HEK293 (cell line): ENCODE measurements around the gene NAALADL2.

Experiments used
- CTCF ChIA-PET: fragments of 350-600 bp; formaldehyde crosslinking; extraction: SDS; loops from one replicate; lab custom pipeline; 2021; ENCODE audit warnings: antibody characterized with exemption; lab: Yijun Ruan, JAX
- POLR2A ChIA-PET: fragments of 300-600 bp; formaldehyde crosslinking; extraction: SDS; loops from one replicate; lab custom pipeline; 2020; ENCODE audit warnings: antibody characterized with exemption, inconsistent platforms; lab: Yijun Ruan, JAX
- H3K27ac ChIP-seq: fragments of 200-500 bp; sonication (Bioruptor generic); 2 replicates; pipeline ENCODE4 v1.5.1; 2014; ENCODE audit warnings: low read depth, low read length, control low read depth, inconsistent platforms; ENCODE audit errors: extremely low read depth
- H3K36me3 ChIP-seq, 2 experiments: fragments of 200-500 bp in 1 of 2; sonication (Bioruptor generic) in 1 of 2; 1 replicate in 1 of 2; 2 replicates in 1 of 2; pipeline ENCODE4 v1.5.1; 2014 to 2017; ENCODE audit warnings: inconsistent platforms in 2 of 2, low read length in 2 of 2; ENCODE audit not compliant: control insufficient read depth in 2 of 2, insufficient read depth in 1 of 2
- H3K4me1 ChIP-seq: fragments of 200-500 bp; sonication (Bioruptor generic); 2 replicates; pipeline ENCODE4 v1.5.1; 2014; ENCODE audit warnings: mild to moderate bottlenecking, low read length, inconsistent platforms; ENCODE audit not compliant: control insufficient read depth, insufficient read depth
- H3K4me3 ChIP-seq: 2 replicates; pipeline ENCODE4 v1.5.1; 2011; ENCODE audit warnings: low read depth, mild to moderate bottlenecking, control low read depth, low read length, moderate library complexity
- H3K9me3 ChIP-seq: fragments of 200-500 bp; sonication (Bioruptor generic); 2 replicates; pipeline ENCODE4 v1.5.1; 2014; ENCODE audit warnings: low read depth, low read length, inconsistent platforms; ENCODE audit not compliant: control insufficient read depth, insufficient read depth
- FEZF1 ChIP-seq: fragments of 450-650 bp; formaldehyde crosslinking; IDR thresholded peaks from 2 replicates; pipeline ENCODE4 v1.5.1; 2016; ENCODE audit warnings: missing biosample characterization, missing genetic modification characterization
- GLI2 ChIP-seq: fragments of 450-650 bp; formaldehyde crosslinking; IDR thresholded peaks from 2 replicates; pipeline ENCODE4; 2017; ENCODE audit warnings: missing biosample characterization, missing genetic modification characterization, low read depth, borderline replicate concordance
- REST ChIP-seq: fragments of 450-650 bp; formaldehyde crosslinking; IDR thresholded peaks from 2 replicates; pipeline ENCODE4 v1.5.1; 2016; ENCODE audit warnings: missing biosample characterization, missing genetic modification characterization
- YY2 ChIP-seq: fragments of 450-650 bp; formaldehyde crosslinking; IDR thresholded peaks from 2 replicates; pipeline ENCODE4 v1.5.1; 2016; ENCODE audit warnings: missing biosample characterization, missing genetic modification characterization
- ZBTB17 ChIP-seq: fragments of 450-650 bp; formaldehyde crosslinking; IDR thresholded peaks from 2 replicates; pipeline ENCODE4 v1.5.1; 2016; ENCODE audit warnings: missing biosample characterization, missing genetic modification characterization
- ZNF175 ChIP-seq: fragments of 450-650 bp; formaldehyde crosslinking; IDR thresholded peaks from 2 replicates; pipeline ENCODE4 v1.5.1; 2016; ENCODE audit warnings: missing biosample characterization, missing genetic modification characterization
- ZNF184 ChIP-seq: fragments of 450-650 bp; IDR thresholded peaks from 2 replicates; pipeline ENCODE4 v1.5.1; 2018; ENCODE audit warnings: missing biosample characterization, mild to moderate bottlenecking, missing genetic modification characterization
- ZNF423 ChIP-seq: fragments of 450-650 bp; formaldehyde crosslinking; IDR thresholded peaks from 2 replicates; pipeline ENCODE4 v1.5.1; 2016; ENCODE audit warnings: missing biosample characterization, missing genetic modification characterization
- ZNF521 ChIP-seq: fragments of 450-650 bp; formaldehyde crosslinking; IDR thresholded peaks from 2 replicates; pipeline ENCODE4 v1.5.1; 2017; ENCODE audit warnings: missing biosample characterization, mild to moderate bottlenecking, missing genetic modification characterization
- ZNF530 ChIP-seq: fragments of 450-650 bp; formaldehyde crosslinking; IDR thresholded peaks from 2 replicates; pipeline ENCODE4 v1.5.1; 2016; ENCODE audit warnings: low read depth, missing biosample characterization, missing genetic modification characterization
- ZNF580 ChIP-seq: fragments of 450-650 bp; formaldehyde crosslinking; IDR thresholded peaks from 2 replicates; pipeline ENCODE4 v1.5.1; 2016; ENCODE audit warnings: missing biosample characterization, missing genetic modification characterization
- ZNF624 ChIP-seq: fragments of 450-650 bp; formaldehyde crosslinking; IDR thresholded peaks from 2 replicates; pipeline ENCODE4 v1.5.1; 2017; ENCODE audit warnings: missing biosample characterization, missing genetic modification characterization
- ZNF626 ChIP-seq: fragments of 450-650 bp; sonication (Bioruptor Pico); formaldehyde crosslinking; IDR thresholded peaks from 2 replicates; pipeline ENCODE4 v1.5.1; 2018; ENCODE audit warnings: missing biosample characterization, missing genetic modification characterization, inconsistent platforms
- ZNF658 ChIP-seq: fragments of 450-650 bp; formaldehyde crosslinking; IDR thresholded peaks from 2 replicates; pipeline ENCODE4; 2016; ENCODE audit warnings: missing biosample characterization, missing genetic modification characterization
- ZNF677 ChIP-seq: fragments of 450-650 bp; IDR thresholded peaks from 2 replicates; pipeline ENCODE4 v1.5.0; 2018; ENCODE audit warnings: missing biosample characterization, mild to moderate bottlenecking, missing genetic modification characterization, moderate library complexity
- ZNF791 ChIP-seq: fragments of 450-650 bp; formaldehyde crosslinking; IDR thresholded peaks from 2 replicates; pipeline ENCODE4 v1.5.1; 2016; ENCODE audit warnings: missing biosample characterization, missing genetic modification characterization
- TF ChIP-seq, protein P1 (sequence below): fragments of 450-650 bp; formaldehyde crosslinking; IDR thresholded peaks from 2 replicates; pipeline ENCODE4 v1.5.1; 2016; ENCODE audit warnings: missing biosample characterization, missing genetic modification characterization
- TF ChIP-seq, protein P2 (sequence below): fragments of 450-650 bp; IDR thresholded peaks from 2 replicates; pipeline ENCODE4 v1.5.1; 2018; ENCODE audit warnings: missing biosample characterization, missing genetic modification characterization

The NAALADL2 gene

GRCh38 chr3:174945951-174946350 is 86.8 kb downstream of the NAALADL2 start:
- TF ChIP-seq REST (tag by site-specific recombination) = no peak
- TF ChIP-seq, protein P1, sequence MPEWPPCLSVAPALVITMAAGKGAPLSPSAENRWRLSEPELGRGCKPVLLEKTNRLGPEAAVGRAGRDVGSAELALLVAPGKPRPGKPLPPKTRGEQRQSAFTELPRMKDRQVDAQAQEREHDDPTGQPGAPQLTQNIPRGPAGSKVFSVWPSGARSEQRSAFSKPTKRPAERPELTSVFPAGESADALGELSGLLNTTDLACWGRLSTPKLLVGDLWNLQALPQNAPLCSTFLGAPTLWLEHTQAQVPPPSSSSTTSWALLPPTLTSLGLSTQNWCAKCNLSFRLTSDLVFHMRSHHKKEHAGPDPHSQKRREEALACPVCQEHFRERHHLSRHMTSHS (tag by site-specific recombination) = no peak
- TF ChIP-seq ZNF521 (tag by site-specific recombination) = no peak
- no peak for TF ChIP-seq ZNF626 (tag by site-specific recombination)
- TF ChIP-seq ZNF658 (tag by site-specific recombination) = no peak
- no peak for TF ChIP-seq ZNF423 (tag by site-specific recombination)
- TF ChIP-seq ZBTB17 (tag by site-specific recombination) = no peak
- TF ChIP-seq YY2 (tag by site-specific recombination) = no peak
- TF ChIP-seq ZNF184 (tag by site-specific recombination) = no peak
- no peak for TF ChIP-seq ZNF677 (tag by site-specific recombination)
- TF ChIP-seq, protein P2, sequence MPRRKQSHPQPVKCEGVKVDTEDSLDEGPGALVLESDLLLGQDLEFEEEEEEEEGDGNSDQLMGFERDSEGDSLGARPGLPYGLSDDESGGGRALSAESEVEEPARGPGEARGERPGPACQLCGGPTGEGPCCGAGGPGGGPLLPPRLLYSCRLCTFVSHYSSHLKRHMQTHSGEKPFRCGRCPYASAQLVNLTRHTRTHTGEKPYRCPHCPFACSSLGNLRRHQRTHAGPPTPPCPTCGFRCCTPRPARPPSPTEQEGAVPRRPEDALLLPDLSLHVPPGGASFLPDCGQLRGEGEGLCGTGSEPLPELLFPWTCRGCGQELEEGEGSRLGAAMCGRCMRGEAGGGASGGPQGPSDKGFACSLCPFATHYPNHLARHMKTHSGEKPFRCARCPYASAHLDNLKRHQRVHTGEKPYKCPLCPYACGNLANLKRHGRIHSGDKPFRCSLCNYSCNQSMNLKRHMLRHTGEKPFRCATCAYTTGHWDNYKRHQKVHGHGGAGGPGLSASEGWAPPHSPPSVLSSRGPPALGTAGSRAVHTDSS (tag by site-specific recombination) = no peak
- TF ChIP-seq GLI2 (tag by site-specific recombination) = no peak
- TF ChIP-seq ZNF175 (tag by site-specific recombination) = no peak
- no peak for TF ChIP-seq ZNF624 (tag by site-specific recombination)
- no peak for TF ChIP-seq ZNF530 (tag by site-specific recombination)
- Histone ChIP-seq H3K27ac (no peak overlapping the region), H3K4me3 (no peak overlapping the region), H3K36me3 (no peaks in the 10 kb centered on the region), H3K9me3 (no peaks in the 10 kb centered on the region), H3K4me1 (0 out of 2 replicates have a peak, but pooled peaks cover 5% of the 10 kb centered on the region)
- ChIA-PET CTCF (no interaction called here), POLR2A (interaction anchor here (0.7 kb wide), 1 partner anchor 714 kb away, joined by 6 read pairs; no protein-coding TSS in a partner anchor)

DNA sequence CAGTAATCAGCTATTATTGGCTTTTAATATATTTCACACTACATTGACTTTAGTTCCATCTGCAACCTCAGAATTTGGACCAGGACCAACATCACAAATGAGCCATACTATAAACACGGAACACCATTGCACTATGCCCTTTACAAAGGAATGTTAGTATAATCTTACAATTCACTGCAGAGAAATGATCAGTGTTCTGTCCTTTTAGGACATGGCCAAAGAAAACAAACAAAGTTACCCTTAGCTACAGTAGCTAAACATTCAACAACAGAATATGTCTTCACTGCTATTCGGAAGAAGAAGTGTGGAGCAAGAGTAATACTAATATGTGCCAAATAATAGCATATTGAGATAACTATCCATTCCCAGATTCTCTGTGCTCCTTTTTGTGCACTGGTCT is 90.4 kb downstream of the NAALADL2 start:
- Histone ChIP-seq H3K4me3 (no peak overlapping the region), H3K27ac (no peak overlapping the region), H3K9me3 (no peaks in the 10 kb centered on the region), H3K4me1 (0 out of 2 replicates have a peak, but pooled peaks cover 5% of the 10 kb centered on the region), H3K36me3 (no peaks in the 10 kb centered on the region)
- ChIA-PET CTCF (no interaction called here), POLR2A (no interaction called here)
- no peak for TF ChIP-seq ZNF791 (tag by site-specific recombination)
- no peak for TF ChIP-seq ZNF580
- peak; percentile 42; the same call in 1 of the 2 replicates for TF ChIP-seq FEZF1 (tag by site-specific recombination)
